Keratinocyte (primary cell): Measurements from ENCODE around the gene LIMS4.
"Not testable (repeated sequence)": the region's sequence is repeated elsewhere in the genome, so short reads cannot be mapped to it uniquely, and the experiment has no call there.

ENCODE experiments used
- CTCF ChIP-seq, 3 experiments: IDR thresholded peaks in 1 of 3; conservative IDR thresholded peaks in 1 of 3; optimal IDR thresholded peaks in 1 of 3; 2 replicates in 2 of 3; 3 replicates in 1 of 3; pipeline versions ENCODE3 to v1.5.1; 2011; ENCODE audit warnings: low read length in 3 of 3, mild to moderate bottlenecking in 3 of 3, moderate library complexity in 2 of 3, control low read depth in 1 of 3, inconsistent platforms in 1 of 3; ENCODE audit not compliant: insufficient read depth in 2 of 3; ENCODE audit errors: extremely low read depth in 1 of 3
- EZH2 ChIP-seq: IDR thresholded peaks from one replicate; pipeline ENCODE4 v1.6.1; 2012; ENCODE audit warnings: inconsistent platforms, mild to moderate bottlenecking, low read length, moderate library complexity

GRCh38 chr2:110446644-110447043 lies 26.0 kb downstream of the LIMS4 start:
- TF ChIP-seq CTCF (optimal IDR thresholded peaks at IDR 0.05 in 1 of 3, IDR thresholded peaks at IDR 0.05 in 1 of 3, conservative IDR thresholded peaks at IDR 0.05 in 1 of 3; ENCODE audit: extremely low read depth in 1 of 3, insufficient read depth in 2 of 3, low read length in 3 of 3); EZH2: not testable (repeated sequence)
